HG03571 (cell line): Measurements from ENCODE around the gene EDEM1.
A peak's percentile ranks its signal among the peaks of the same experiment; 100 is the strongest.
"Not testable (repeated sequence)": the region's sequence is repeated elsewhere in the genome, so short reads cannot be mapped to it uniquely, and the experiment has no call there.

Source experiments
- ATAC-seq: cut with Tn5 transposase; IDR thresholded peaks from one replicate; pipeline ENCODE4 v1.9.1; 2021; ENCODE audit not compliant: unreplicated experiment

The EDEM1 gene

DNA sequence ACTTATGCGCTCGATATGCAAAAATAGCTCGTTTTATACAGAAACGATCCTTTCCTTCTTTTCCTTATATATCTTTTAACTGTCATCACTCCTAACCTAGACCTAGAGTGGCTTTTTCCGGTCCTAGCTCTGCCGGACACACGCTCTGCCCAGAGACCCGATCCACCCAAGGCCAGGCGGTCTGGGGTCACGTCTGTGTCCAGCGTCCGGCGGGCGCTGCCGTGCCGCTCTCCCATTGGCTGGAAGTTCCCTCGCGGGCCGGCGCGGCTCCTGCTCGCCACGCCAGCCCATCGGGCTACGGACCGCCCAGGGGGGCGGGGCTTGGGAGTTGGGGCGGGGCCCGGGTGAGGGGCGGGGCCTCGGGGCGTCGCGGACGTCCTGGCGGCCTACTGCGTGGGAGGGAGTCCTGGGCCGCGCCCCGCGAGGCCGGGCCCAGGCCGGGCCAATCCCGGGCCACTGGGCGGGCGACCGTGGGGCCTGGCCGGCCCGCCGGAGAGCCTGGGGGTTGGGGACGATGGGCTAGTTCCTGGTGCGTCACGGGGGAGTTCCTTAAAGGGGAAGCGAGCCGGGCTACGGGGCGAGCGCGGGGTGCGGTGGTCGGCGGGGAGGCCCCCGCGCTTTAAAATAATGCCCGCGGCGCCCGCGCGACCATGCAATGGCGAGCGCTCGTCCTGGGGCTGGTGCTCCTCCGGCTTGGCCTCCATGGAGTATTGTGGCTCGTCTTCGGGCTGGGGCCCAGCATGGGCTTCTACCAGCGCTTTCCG, at the start of gene EDEM1:
Gene EDEM1 (plus strand): TSS at position 552 of the 764 bp plus-strand sequence. CDS start 99 bp downstream, at position 651.
- ATAC-seq = peak; percentile 84

DNA sequence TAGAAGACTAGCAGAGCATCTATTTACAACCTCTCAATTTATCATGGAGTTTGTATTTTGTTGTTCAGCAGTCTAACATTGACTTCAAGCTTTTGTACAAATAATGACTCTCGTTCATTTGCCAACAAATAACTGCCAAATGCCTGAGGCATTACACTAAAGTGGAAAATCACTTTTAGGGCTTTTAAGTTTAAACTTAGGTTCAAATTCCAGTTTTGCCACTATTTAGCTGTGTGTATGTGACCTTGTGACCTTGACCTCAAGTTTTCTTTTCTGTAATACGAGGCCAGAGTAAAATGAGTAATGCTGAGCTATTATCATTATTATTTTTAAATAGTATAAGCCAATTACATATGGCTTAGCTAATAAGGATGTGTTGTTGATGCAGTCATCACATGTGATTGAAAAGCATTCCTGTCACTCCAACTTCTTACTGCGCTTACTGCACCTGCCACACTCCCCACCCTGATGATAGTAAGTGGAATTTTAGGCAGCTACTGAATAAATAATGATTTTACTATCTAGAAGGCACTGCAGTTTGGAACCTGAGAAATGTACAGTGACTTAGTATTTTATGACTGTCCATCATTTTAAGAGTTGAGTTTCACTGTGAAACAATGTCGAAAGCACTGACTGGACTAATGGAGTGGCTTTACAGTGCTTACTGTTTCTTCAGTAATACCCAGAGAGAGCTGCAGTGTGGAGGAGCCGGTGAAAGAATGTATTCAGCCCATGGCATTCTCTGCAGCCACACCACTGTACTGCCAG, 49.1 kb upstream of the EDEM1 start:
- no peak for ATAC-seq

DNA sequence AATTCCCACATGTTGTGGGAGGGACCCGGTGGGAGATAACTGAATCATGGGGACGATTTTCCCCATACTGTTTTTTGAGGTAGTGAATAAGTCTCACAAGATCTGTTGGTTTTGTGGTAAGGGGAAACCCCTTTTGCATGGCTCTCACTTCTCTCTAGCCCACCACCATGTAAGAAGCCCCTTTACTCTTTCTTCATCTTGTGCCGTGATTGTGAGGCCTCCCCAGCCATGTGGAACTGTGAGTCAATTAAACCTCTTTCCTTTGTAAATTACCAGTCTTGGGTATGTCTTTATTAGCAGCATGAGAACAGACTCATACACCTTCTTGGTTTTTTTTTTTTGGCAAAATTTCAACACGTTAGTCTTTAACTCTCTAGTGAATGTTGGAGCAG, 47.3 kb upstream of the EDEM1 start:
- ATAC-seq = peak; percentile 44

GRCh38 chr3:5140839-5141238, 46.7 kb upstream of the EDEM1 start:
- ATAC-seq = no peak

- ATAC-seq = no peak
Measured at GRCh38 chr3:5141760-5142159, 45.7 kb upstream of the EDEM1 start.

DNA sequence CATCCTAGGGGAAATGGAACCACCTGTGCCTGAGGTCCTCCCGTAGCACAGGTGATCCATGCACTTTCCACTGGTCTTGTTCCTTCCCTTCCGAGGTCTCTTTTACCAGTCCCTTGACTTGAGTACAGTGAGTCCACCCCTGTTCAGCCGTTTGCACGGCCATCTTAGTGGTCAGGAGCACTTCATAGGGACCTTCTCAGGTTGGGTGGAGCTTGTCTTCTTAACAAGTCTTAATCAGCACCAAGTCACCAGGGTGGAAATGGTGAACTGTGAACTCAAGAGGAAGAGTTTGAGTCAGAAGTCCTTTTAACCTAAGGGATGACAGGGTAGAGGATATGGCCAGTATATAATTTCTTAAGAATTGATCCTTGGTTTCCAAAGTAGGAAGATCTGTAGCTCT, 44.0 kb upstream of the EDEM1 start:
- ATAC-seq = no peak

DNA sequence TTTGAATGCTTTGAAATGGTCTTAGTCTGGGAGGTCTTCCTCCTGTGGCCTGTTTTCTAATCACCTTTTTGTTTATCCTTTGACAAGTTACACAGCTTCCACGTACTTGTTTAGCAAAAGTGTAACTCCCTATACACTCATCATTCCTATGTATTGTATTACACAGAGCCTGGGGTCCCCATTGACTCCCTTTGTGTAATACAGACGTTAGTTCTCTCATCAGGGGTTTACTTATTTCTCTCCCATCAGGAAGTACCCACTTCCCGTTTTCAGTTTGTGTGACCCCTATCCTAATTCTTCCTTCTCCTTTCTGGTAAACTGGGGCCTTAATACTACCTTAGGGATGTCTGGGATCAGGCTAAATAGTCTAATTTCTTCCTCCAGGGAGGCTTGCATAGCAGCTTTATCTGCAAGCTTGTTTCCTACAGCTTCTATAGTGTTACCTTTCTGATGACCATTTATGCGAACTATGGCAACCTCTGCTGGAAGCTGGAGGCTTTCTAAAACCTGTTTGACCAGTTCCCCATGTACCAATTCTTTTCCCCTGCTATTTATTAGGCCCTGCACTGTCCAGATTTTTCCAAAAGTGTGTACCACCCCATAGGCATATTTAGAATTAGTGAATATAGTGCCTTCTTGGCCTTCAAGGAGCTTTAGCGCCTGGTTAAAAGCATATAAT, 43.1 kb upstream of the EDEM1 start:
- no peak for ATAC-seq

GRCh38 chr3:5145120-5145519, 42.4 kb upstream of the EDEM1 start:
- ATAC-seq = no peak

GRCh38 chr3:5147152-5147551, 40.4 kb upstream of the EDEM1 start:
- not testable (repeated sequence) for ATAC-seq

DNA sequence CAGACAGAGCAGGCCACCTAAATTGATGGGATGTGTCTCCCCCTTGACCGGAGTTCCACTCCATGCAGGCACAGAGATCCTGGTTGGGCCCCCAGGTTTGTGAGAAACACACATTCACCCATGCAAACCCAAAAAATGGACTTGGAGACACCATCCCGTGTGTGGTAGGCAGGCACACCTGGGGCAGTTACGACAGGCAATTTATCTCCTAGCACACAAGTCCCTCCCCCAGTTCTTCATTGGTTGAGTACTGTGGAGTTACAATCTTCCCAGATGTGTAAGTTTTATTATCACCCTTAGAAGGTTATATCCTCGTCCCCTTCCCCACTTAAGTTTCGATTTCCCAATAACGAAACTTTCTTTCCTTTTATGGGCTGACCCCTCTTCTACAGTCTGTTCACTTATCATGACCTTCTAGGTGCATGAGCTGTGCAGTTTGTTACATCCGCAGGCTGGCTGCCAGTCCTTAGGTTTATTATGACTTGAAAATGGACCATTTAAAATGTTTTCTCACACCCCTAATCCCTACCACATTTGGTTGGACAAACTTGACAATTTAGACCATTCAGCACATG, 38.1 kb upstream of the EDEM1 start:
- ATAC-seq = no peak

DNA sequence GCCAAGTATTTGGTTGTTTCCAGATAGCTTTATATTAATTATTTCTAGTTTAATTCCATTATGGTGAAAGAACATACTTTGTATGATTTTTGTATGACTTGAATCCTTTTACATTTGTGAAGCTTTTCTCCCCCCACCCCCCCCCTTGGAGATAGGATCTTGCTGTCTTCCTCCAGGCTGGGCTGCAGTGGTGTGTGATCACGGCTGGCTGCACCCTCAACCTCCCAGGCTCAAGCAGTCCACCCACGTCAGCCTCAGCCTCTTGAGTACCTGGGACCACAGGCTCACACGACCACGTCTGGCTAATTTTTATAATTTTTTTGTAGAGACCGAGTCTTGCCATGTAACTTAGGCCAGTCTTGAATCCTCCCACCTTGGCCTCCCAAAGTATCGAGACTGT, 35.9 kb upstream of the EDEM1 start:
- ATAC-seq = no peak

DNA sequence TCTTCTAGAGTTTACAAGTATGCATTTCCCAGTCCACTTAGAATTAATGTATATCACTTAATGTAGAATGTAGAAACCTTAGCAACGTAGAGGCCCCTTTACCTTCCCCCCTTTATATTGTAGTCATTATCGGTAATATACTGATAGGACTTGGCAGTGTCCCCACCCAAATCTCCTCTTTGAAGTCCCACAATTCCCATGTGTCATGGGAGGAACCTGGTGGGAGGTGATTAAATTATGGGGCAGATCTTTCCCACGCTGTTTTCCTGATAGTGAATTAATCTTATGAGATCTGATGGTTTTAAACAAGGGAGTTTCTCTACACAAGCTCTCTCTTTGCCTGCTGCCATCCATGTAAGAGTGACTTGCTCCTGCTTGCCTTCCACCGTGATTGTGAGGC, 34.4 kb upstream of the EDEM1 start:
- ATAC-seq = no peak

DNA sequence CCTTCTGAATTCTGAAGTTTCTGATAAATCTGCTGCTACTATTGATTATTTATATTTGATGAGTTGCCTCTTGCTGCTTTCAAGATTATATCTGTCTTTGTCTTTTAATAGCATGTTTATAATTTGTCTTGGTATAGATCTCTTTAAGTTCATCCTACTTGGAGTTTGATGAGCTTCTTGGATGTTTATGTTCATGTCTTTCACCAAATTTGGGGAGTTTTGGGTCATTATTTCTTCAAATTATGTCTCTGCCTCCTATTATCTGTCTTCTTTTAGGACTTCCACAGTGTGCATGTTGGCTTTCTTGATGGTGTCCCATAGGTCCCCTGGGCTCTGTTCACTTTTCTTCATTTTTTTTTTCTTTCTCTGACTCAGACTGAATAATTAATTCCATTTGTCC, 32.3 kb upstream of the EDEM1 start:
- no peak for ATAC-seq

DNA sequence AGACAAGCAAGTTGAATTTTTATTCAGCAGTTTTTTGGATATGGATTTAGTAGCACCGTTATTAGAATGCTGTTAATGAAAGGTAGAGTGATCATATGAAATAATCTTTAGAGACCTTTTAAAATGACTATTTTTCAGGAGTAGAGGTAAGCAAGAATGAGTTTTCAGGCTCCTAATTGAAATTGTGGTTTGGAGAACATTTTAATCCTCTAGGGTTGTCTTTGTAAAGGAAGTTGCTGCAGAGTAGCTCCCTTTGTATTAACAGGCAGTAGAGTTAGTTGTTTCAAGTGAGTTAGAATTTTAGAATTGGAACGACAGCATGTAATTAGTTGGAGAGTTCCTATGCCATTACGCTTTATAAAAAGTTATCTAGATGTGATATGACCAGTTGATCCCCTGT, 27.2 kb upstream of the EDEM1 start:
- ATAC-seq = no peak

- no peak for ATAC-seq
Measured at GRCh38 chr3:5160940-5161858, 26.3 kb upstream of the EDEM1 start.

GRCh38 chr3:5162102-5162501, 25.4 kb upstream of the EDEM1 start:
- ATAC-seq = no peak

DNA sequence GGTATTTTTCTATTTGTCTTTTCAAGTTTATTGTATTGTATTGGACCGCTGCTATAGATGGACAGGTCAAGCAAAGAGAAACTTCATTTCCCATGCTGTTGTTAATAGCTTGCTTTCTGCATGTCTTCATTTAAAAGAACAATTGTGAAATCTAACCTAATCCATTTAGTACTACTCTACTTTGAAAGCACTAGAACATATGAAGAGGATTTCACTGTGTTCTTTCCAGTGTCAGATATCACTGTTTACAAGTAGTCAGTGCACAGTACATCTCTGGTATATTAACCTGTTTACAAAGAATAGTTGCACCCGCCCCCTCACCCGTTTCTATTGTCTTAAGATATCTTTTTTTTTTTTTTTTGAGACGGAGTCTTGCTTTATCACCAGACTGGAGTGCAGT, 21.8 kb upstream of the EDEM1 start:
- ATAC-seq = no peak

DNA sequence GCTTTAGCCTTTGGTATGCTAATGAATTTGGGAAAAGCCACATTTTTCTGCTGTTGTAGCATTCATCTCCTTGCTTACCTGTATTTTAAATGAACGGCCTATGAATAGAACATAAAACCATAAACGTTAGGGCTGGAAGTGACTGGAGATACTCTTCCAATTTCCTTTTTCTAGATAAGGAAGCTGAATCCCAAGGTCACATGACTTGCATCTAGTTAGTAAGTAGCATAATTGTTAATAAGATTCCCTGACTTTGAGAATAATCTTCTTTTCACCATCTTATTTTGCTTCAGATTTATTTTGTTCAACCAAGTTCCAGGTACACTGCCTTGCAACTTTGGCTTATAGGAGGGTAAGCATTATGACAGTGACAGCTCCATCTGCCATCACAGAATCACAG, 20.7 kb upstream of the EDEM1 start:
- ATAC-seq = no peak

GRCh38 chr3:5168110-5168509, 19.4 kb upstream of the EDEM1 start:
- ATAC-seq = no peak

GRCh38 chr3:5169807-5170206, 17.7 kb upstream of the EDEM1 start:
- no peak for ATAC-seq

DNA sequence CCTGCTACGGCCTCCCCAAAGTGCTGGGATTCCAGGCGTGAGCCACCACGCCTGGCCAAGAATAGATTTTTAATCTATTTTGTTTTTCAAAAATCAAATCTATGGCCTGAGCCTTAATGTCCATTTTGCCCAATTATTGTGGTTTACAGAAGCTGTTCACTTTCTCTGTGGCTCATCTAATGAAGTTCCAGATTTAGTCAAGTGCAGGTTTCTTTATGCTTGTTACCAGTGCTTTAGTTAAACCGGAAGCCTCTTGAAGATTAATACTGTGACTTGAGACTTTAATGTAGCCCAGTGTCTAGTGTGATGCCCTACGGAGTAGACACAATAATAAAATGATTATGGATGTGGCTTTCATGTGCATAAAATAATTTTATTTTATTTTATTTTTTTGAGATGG, 16.5 kb upstream of the EDEM1 start:
- ATAC-seq = no peak
